HG02981 (cell line): ENCODE results near the gene NMT1.

Experiments
- ATAC-seq: cut with Tn5 transposase; IDR thresholded peaks from one replicate; pipeline ENCODE4 v1.9.1; 2021; ENCODE audit warnings: mild to moderate bottlenecking, moderate library complexity; ENCODE audit not compliant: unreplicated experiment

The NMT1 gene

DNA sequence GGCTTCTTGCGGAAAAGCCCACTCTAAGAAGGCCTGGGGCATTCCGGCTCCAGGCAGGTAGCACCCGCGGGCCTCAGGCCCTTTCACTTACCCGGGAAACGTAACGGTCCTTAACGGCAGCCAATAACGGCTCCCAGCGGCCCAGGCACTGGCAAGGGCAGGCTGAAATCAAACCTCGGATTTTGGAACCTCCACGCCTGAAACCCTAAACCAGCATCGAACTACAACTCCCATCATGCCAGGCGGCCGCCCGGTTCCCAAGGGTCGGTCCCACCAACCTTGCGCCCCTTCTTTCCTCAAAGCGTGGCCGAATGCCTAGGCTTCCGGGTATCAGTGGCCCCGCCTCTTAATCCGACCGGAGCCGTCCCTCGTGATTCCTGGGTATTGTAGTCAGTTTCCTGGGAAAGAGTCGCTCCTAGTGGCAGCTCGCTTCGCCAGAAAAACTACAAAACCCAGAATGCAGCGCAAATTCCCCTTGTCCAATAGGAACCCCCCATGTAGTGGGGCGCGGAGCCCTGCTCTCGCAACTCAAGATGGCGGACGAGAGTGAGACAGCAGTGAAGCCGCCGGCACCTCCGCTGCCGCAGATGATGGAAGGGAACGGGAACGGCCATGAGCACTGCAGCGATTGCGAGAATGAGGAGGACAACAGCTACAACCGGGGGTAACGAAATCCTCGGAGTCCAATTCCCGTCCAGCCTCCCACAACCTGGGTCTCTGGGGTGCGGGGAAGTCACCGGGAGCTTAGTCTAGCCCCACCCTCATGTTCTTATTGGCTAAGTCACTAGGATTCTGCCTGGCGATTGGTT is at the start of gene NMT1:
Gene NMT1, plus strand, starts transcription at position 521 of the 809 bp plus-strand sequence. Its CDS starts 13 bp downstream, at position 534.
- peak; percentile 88 for ATAC-seq

DNA sequence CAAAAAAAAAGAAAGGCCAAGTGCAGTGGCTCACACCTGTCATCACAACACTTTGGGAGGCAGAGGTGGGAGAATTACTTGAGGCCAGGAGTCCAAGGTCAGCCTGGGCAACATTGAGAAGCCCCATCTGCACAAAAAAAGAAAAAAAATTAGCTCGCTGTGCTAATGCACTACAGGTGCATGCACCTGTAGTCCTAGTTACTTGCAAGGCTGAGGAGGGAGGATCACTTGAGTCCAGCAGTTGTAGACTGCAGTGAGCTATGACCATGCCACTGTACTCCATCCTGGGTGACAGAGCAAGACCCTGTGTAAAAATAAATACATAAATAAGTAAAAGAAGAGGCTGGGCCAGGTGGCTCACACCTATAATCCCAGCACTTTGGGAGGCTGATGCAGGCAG is 49.4 kb upstream of the NMT1 start:
- ATAC-seq: no peak

DNA sequence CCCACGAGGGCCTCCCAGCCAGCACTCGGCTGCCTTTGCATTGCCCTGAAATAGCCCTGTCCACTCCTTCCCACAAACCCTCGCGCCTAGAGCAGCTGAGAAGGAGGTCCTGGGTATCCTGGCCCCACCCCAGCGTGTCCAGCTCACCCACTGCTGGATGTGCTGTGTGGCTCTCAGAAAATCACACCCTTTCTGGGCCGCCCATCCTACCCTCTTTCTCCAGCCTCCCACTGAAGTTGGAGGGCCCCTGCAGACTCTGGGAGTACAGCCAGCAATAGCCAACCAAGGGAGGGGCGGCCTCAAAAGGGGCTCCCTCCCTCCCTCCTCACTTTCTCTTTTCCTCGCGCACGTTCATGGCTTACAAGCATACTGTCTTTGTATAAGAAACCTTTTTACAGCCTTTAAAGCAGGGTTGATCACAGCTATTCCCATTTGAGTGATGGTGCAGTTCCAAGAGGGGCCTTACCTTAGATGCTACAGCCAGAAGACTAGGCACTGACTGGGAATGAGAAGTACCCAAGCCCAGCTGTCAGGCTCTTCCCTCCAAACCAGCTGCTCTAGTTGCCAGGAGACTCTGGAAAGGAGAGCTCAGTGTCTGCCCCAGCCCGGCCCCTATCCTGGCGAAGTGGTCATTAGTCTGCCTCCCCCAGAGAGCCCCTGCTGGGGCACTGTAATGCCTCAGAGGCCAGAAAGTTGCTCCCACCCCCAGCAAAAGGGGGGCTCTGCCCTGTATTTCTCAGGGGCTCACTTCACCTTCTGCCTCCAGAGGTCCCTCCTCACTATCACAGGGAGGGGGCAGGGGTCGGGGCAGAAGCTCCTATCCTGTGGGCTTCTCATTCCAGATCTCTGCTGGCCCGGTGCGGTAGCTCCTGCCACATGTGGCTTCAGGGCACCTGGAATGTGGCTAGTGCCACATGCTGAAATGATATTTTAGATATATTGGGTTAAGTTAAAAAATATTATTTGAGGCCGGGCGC is 47.8 kb upstream of the NMT1 start:
- ATAC-seq: no peak

DNA sequence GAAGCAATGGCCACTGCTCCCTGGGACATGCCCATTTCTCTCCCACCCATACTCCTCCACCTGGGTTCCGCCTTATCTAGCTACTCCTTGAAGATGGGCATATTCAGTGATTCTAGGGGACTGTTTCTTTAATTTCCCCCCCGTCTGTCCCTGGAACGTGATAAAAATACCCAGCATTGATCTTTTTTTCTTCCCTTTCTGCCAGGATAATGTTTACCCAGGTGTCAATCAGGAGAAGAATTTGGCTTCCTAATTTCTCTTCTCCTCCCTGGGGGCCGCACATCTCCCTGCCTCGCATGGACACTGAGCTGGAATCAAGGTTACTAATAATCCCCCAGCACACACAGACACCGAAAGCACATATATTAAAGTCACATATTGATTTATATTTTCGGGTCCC is 44.9 kb upstream of the NMT1 start:
- ATAC-seq: no peak

DNA sequence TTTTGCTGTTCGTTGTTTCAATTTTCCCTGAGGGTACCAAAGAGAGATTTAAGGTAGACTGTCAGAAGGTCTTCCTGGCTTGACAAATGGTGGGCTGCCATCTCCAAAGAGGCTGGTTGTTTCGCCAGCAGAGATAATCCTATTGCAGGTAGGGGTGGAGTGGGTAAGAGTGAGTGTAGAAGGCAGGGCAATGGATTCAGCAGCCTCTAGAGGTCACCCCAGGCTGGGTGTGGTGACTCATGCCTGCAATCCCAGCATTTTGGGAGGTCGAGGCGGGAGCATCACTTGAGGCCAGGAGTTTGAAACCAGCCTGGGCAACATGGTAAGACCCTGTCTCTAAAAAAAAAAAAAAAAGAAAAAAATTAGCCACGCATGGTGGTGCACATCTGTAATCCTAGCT is 44.3 kb upstream of the NMT1 start:
- ATAC-seq: no peak

DNA sequence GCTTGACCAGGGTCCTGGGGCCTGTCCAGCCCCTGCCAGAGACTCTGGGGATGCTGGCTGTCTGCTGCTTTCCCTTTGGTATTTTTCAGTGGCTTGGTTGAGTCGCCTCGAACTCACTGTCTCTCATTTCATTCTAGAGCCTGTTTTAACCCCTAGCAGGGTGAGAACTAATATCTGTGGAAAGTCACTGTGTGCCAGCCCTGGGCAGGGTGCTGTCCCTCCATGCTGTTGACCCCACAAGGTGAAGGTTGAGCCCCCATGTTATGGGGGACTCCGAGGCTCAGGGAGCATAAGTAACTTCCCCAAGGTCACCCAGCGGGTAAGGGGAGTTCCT is 42.6 kb upstream of the NMT1 start:
- ATAC-seq: no peak

DNA sequence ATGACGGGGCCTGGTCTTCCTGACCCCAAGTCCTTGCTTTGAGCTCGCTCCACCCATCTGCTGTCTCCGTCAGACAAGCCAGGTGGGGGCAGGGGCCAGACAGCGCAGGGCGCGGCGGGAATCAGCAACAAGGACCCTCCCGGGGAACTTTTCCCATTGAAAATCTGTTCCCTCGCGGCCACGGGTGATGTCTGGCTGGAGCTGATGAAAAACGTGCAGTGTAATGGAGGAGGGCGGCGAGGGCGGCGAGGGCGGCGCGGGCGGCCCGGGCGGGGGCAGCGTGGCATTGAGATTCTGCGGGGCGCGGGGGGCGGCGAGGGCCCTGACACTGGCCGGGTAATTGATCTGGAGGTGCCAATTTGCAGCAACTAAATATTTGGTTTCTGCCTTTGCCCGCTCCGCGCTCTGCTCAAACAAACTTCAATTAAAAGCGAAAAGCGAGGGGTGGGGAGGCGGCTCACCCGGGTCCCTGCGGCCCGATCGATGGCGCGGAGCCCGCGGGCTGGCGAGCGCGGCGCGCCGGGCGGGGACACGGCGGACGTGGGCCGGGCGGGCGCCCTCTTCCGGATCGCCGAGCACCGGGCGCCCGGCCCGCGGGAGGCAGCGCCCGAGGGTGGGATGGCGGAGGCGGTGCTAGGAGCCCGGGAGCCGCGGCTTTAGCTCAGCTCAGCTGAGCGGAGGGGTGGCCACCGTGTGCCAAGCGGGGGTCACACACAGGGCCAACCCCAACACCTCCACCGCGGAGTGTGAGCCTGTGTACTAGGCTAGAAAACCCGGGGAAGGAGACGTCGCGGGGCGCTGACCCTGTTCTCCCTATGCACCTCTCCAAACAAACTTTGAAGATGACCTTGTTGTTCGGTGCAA is 42.0 kb upstream of the NMT1 start:
- no peak for ATAC-seq

DNA sequence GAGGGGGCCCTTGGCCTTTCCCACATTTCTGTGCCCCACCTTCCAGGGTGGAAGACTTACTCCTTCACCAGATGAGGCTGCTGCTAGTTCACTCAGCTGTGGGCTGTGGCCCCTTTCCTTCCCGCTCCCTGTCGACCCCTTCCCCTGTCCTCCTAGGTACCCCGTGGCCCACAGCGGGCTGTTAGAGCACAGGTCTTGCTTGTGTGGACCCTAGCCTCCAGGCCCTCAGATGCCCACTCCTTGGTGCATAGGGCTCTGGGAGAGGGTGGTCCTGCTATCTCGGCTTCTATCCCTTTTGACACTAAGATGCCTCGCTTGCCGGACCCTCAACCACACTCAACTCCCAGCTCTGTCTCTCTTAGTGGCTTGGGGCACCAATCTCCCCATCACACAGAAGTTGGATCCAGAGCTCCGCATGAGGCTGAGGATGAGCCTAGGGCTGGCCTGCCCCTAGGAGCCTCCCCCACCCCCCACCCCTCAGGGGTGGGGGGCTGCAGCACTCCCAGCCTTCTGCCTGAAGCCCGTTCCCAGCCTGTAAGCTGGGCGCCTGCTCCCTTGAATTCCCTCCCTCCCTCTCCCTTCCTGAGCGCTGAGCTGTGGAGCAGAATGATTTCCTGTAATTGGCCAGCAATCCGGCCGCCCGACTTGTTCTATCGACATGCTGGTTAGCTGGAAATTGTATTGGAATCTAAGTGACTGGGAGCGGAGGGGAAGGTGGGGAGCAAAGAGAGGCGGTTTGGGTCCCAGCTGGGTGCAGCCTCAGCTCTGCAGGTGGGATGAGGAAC is 40.6 kb upstream of the NMT1 start:
- no peak for ATAC-seq

DNA sequence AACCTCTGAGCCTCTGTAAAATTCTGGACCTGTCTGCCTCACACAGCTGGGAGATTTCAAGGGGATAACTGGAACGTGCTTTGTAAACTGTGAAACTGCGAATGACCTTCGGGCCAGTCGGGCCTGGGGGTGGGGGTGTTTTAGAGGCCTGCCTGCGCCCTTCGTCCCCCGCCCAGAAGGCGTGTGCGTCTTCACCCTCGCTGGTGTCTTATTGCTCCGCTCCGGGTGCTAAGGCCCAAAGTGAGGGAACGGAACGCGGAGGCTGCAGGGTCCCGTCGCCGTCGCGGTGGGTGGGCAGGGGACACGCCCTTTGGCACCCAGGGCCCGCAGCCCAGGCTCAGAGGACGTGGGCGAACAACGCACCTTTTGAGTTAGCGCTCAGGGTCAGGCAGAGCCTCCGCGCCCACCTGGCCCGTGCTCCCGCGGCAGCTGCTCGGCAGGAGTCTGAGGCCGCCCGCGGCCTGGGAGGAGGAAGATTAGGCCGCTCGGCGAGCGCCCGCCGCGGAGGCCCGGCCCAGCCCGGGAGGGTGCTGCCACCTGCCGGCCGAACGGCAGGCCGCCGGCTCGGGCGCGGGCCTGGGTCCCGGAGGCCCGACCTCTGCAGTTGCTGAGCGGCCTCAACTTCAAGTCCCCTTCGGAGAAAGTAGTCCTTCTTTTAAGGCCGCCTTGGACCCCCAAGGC is 39.4 kb upstream of the NMT1 start:
- ATAC-seq: peak; percentile 40

DNA sequence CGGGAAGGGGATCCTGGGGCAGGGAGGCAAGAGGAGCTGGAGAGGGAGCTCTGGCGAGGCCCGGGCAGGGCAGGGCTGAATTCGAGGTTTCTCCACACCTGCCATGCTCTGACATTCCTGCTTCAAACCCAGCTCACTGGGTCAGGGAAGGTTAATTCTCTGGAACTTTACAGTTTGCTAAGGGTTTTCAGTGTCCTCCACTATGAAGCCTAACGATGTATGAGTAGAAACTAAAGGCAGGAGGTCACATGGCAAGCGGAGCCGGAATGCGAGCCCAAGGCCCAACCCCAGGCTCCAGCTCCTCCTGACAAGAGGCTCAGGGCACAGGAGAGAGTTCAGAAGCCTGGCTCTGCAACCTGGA is 38.8 kb upstream of the NMT1 start:
- ATAC-seq: no peak

DNA sequence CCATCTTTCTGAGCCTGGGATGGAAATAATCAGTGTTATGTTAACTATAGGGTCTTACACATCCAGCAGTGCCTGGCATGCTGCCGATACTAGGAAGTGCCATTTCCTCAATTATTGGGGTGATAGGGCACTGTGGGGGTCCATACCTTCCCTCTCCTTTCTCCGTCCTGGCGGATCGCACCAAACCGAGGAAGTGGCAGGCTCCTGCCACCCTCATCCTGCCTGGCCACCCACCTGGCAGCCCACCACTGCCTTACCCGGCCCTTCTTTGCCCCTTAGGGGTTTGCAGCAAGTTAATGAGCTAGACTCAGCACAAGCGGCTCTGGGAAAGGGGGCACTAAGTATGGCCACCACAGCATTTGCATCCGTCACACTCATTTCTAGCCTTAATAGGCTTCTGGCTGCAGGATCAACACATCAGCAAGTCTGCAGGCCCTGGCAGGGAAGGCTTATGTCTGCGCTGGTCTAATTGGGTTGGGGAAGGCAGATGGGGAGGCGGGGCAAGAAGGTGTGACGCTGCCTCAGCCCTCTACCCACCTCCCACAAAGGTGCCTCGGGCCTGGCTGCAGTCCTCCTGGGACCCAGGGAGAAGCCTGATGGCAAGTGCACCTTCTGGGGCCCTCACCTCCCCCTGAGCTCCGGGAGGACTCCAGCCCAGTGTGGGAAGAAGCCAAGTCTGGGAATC is 38.3 kb upstream of the NMT1 start:
- ATAC-seq: no peak

DNA sequence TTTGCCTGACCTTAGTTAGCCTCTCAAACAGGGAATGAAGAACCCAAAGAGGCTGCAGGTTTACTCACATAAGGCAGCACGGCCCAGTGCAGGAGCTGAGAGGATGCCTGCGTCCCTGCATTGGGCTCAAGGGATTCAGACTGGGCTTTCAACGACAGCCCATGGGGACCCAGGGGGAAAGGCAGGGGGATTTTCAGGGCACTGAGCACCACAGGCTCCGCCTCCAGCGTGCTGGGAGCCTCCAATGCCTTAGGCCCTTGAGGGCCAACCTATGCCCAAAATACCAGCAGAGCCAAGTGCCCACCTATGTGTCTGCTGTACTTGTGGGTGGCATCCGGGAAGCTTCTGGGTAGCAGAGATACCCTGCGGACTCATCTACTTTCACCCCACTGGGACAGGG is 32.0 kb upstream of the NMT1 start:
- ATAC-seq: no peak

DNA sequence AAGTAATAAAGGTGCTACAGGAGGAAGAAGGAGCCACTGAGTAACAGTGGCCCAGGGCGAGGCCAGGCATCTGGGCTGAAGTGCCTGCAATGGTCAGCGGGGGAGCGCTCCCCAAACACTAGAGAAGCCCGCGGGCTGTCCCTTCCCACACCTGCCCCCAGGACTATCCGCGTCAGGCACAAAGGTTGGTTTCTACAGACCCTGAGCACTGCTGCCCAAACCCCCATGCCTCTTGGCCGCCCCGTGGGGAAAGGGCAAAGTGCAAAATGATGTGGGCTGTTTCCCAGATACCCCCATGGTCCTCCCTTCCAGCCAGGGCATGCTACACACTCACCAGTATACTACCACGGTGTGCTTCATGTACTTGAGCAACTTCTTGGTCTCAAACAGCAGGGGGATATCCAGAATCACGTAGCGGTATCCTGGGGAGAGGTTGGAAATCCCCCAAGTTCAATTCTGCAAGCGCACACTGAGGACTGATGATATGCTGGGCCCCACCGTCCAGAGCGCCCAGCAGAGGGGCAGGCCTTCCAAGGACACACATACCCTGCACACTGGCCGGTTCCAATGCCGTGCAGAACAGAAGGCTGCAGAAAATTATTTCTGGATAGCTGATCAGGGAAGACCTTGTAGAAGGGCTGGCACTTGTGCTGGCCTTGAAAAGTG is 31.2 kb upstream of the NMT1 start:
- ATAC-seq: no peak

DNA sequence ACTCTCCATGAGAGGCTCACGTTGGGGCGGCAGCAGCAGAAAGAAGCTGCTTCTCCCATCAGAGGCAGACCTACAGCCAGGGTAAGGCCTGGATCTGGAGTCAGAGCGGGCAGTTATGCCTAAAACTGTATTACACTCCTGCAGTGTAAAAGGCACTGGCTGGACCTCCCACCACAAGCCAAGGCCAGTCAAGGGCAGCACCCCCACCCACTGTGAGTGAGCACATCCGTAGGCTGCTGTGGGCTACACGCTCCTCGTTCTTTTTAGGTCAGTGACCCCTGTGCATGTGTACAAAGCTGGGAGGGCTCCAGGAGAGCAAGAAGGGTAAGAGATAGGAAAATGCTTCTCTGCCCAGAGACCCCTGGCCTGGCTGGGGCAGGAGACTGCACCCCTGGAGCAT is 30.4 kb upstream of the NMT1 start:
- no peak for ATAC-seq

DNA sequence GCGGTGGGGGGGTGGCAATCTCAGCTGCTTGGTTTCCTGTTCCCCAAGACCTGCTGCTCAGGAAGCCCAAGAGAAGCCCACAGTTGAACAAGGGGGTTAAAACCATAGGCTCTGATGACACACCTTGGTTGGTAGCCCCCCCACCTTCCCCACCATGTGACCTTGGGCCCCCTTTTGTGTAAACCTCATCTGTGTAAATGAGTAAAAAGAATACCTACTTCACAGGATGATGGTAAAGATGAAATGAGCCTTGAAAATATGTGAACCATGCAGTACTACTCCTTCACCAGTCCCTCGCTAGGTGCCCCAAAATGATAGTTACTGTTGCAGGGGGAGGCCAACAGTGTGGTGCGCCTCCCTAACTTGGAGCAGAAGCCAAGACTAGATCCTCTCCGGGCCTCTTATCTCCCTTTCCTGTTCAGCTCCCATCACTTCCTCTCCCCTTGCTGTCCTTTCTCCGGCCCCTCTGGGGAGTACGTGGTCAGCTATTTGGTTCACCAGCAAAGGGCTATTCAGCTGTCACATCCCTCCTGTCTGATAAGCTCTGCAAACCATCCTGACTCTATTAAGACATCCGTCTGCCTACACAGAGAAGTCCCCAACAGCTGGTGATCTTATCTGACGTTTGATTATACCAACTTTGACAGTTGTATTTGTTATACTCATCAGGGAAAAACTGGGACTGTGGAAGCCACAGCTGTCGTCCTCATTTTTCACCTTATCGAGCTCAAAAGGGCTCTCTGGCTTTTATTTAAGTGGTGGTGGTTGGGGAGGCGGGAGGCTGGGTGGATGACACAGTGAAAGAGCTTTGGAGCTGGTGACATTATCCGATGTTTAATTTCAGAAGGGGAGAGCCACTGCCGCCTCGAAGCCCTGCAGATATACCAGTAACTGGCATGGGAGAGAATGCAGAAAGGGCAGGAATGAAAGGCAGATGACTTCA is 29.6 kb upstream of the NMT1 start:
- no peak for ATAC-seq

DNA sequence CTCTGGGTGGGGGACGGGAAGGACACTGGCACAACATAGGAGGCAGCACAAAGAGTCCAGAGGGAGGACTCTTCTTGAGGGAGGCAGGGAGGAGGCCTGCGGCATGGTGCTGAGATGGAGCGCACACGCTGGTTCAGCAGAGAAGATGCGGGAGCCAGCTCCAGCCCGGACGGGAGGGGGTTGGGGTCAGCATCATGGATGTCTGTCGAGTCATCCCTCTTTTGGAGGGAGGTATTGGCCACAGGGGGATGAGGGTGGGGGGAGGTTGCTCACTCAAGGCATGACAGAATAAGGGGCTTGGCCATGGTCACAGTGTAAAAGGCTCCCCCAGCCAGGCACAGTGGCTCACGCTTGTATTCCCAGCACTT is 29.0 kb upstream of the NMT1 start:
- no peak for ATAC-seq

DNA sequence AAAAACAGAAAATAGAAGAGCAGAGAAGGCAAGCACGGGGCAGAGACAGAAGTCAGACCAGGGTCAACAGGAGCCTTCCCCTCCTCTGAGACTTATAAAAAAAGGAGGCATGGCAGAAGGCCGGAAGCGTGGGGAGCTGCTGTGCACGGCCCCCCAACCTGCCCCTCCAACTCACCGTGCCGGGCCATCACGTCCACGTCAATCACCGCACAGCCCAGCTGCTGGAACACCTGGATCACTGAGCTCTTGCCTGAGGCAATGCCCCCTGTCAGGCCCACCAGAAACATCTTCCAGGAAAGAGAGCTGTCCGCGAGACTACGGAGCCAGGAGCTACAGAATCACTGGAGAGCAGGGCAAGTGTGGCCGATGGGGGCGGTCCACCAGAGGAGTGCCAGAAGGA is 26.5 kb upstream of the NMT1 start:
- ATAC-seq: no peak

DNA sequence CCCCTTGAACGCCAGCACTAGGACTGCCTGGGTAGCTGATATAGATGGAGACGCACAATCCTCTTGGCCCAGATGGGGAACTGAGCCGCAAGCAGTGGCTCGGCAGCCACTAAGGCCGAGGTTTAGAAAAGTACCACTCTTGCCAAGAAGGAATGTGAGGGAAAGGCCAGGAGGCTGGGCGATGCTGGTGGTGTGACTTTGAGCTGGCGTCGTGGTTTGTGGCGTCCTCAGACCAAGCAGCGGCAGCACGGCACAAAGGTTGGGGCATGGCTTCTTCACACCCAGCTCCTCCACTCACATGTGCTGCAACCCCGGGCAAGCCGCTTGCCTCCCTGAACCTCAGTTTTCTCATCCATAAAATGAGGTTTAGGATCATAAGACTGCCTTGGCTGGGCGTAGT is 25.3 kb upstream of the NMT1 start:
- no peak for ATAC-seq
